HT1080 (cell line): ENCODE measurements around the gene LHFPL3. TPM values are rescaled to one million over a fixed set of nuclear protein-coding genes. Genes with fewer than 3 reads are reported as not detected.
A peak's percentile ranks its signal among the peaks of the same experiment; 100 is the strongest.
"Not testable (repeated sequence)": the region's sequence is repeated elsewhere in the genome, so short reads cannot be mapped to it uniquely, and the experiment has no call there.

ENCODE experiments used
- DNase-seq: peaks from one replicate; pipeline ENCODE4 v3.0.0-alpha.2; 2015; ENCODE audit warnings: low read depth
- total RNA-seq: library from RNA; depleted of rRNA; stranded (reverse); fragments of >200 nt; shearing (Covaris generic); gene quantifications from 2 replicates; pipeline ENCODE4 v1.2.3, GENCODE V29; 2014

LHFPL3 gene
- total RNA-seq, 1 experiment from 2014 or later: not detected

DNA sequence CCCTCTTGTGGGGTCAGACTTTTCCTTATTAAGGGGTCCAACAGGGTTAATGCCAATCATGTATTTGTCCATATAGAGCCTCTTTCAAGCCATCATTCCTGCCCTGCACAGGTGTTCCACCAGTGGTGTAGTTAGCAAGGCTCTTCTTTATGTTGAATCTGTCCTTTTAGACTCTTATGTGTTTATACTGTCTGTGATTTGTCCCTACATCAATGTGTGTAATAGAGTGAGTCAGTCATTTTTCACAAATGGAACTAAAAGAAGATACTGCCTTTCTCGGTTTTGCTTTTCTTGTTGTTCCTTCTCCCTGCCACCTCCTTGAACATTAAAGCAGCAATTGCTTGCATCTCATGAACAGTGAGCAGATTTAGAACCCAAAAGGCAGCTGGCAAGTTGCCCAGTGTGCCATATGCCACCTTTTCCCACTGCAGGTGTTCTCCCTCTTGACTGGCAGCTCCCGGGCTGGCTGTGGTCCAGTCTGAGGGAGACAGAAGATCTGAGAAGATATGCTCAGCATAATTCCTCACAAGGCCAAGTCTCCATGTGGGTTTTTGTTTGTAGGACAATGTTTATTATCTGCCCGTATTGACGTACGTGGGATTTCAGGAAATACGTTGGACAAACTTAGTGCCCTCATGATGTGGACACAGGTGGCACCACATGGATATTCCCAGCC lies 154.1 kb downstream of the LHFPL3 start:
- no peak for DNase-seq

DNA sequence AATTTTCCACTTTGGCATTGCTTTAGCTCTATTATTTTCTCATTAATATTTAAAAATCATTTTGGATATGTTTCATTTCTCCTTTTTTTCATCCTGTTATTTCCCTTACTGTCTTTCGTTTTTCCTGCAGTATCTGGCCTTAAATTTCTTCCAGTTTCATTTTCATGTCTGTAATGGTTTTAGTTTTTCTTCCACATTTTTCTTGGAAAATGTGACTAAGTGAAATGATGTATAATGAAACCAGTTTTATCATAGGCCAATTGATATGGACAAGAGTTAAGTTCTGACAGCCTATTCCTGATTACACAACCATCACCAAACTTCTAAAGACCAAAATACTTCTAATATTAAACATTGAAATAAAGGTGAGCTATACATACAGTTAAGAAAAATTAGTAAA lies 158.5 kb downstream of the LHFPL3 start:
- no peak for DNase-seq

- no peak for DNase-seq
Measured at GRCh38 chr7:104487642-104488041, 159.2 kb downstream of the LHFPL3 start.

DNA sequence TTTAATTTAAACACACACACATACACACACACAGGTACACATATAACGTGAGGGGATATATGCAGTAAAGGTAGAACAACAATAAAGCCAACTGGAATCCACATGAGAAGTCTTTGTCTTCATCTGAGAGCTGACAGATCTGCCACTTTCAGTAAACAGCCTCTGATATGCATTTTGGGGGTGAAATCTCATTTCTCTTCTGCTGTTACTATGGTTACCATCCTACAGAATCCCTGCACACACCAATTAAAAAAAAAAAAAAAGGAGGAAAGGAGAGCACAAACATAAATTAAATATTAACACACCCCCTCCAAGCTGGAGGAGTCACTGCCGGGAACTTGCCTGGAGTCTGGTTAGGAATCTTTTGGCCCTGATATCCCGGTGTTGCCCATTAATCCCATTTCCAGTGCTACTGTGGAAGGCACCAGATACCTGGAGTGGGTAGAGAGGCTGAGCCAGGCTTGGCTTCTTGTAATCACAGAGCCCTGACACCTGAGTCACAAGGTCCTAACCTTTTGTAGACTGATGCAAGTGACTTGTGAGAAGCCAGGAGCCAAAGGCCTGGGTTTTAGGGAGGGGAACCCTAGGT lies 169.1 kb downstream of the LHFPL3 start:
- DNase-seq: no peak

DNA sequence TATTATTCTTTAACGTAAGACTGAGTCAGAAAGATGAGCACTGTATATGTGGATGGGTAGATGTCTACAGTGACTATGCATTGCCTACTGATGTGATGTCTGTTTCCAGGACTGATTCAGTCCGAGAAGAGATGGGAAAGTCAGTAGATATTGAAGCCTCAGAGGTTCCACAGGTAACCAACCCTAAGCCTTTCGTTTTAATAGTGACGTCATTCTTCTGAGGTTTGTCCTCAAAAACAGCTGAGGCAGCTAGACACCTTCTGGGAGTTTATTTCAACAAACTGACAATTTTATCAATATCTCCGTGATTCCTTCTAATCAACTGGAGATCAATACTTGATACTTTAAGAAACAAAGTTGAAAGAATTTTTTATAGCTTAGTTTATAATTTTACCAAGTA lies 171.6 kb downstream of the LHFPL3 start:
- no peak for DNase-seq

DNA sequence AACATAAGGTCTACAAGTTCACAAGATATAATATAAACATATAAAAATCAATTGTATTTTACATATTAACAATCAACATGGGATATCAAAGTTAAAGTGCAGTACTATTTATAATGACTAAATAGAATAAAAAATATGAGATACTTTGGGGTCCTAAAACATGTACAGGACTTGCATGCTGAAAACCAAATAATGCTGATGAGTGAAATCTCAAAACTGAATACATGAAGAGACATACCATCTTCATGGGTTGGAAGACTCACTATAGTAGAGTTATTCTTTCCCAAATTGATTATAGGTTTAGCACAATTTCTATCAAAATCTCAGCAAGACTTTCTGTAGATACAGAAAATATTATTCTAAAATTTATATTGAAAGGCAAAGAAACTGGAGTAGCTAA lies 181.5 kb downstream of the LHFPL3 start:
- DNase-seq: no peak

- no peak for DNase-seq
Measured at GRCh38 chr7:104524853-104525252, 196.4 kb downstream of the LHFPL3 start.

DNA sequence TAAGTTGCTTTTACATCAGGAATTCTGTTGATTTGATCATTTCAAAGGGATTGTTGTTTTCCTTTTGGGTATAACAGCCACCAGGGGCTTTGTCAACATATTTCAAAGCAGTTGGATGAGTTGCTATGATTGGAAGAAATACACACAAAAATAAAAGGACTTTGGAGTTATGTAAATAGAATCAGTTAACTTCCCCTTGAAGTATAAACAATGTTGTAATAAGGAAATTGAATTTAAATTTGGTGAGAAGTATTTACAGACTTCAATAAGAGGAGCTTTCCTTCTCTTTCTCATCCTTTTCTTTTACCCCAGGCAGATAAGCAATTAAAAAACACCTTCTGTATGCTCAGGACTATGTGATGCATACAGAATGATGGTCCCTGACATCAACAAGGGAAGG lies 199.7 kb downstream of the LHFPL3 start:
- no peak for DNase-seq

DNA sequence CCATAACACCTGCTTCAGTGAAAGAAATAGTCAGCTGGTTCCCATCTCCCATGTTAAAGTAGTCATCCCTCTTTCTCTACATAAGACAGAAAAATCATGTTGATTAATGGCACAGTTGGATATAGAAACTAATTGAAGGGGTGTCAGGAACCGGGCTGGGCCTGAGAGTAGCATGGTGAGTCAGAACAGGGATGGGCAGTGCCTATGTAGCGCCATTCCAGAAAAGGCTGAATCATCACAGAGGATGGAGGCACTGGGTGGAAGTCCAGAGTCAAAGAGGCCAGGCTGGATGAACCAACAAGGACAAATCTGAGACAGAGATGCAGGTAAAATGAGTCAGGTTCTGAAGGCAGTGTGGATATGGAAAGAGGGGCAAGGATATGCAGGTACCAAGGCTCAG lies 201.2 kb downstream of the LHFPL3 start:
- DNase-seq: peak; percentile 35

DNA sequence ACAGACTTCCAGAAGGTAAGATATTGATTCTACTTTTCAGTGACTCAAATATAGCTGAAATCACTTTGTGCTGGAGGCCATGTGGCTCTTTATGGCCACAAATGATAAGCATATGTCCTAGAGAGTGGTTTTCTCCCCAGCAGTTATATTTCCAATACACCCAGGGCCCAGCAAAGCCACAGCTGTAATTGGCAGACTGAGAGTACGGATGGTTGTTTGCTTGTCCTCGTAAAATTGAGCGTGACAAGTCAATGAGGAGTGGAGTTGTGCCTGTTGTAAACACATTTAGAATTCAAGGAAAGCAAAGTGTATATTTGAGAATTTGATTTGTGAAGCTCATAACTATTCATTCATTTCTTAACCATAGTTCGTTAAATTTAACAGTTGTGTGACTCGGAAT lies 201.8 kb downstream of the LHFPL3 start:
- no peak for DNase-seq

GRCh38 chr7:104534149-104534548 lies 205.7 kb downstream of the LHFPL3 start:
- DNase-seq: no peak

- DNase-seq: no peak
Measured at GRCh38 chr7:104535841-104536240, 207.4 kb downstream of the LHFPL3 start.

DNA sequence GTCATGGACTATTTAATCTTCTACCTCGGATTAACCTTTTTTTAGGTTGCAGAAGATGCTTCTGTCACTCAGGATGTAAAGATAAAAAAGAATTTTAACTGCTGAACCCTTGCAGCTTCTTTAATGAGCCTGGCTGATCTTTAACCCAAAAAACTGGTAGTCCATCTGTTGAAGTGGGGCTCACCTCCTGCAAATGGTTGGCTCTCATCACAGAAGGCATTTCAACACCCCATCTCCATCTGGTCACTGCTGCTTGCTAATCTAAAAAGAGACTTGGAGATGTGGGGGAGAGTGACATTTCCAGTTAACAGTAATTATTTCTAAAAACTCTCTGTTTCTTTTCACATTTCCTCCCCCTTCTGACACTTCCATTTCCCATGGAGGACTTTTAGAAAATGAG lies 208.6 kb downstream of the LHFPL3 start:
- DNase-seq: no peak

DNA sequence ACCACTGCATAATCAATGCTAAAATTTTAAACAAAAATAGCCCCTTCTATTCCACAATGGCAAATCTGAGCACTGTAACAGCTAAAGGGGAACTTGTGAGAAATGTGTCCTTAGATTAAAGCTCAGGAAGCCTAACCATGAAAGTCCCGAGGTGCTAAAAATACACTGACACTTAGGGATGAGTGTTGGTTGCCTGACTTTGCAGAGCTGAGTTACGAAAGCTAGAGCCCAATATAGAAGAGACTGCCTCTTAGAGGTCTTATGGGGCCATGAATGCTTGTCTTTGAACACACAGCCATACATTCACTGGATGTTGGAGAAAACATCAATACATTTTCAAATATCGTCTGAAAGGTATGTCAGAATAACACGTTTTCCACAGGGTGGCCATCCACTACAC lies 209.7 kb downstream of the LHFPL3 start:
- DNase-seq: no peak

DNA sequence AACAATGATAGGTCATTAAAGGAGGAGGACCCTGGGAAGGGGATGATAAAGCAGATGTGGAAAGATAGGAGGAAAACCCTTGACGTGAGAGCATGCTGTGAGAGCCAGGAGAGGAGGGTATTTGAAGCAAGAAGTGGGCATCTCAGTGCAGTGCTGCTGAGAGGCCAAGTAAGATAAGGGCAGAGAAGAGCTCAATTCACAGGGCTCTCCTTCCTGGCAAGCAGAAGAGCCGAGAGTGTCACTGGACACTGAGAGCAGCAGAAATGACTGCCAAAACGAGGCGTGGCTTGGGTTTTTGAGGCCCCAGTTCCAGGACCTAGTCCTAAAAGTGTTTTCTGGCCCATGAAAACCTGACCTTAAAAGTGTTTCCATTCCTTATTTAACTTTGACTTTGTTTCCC lies 213.5 kb downstream of the LHFPL3 start:
- DNase-seq: no peak

- peak; percentile 3 for DNase-seq
Measured at GRCh38 chr7:104548861-104549260, 220.5 kb downstream of the LHFPL3 start.

DNA sequence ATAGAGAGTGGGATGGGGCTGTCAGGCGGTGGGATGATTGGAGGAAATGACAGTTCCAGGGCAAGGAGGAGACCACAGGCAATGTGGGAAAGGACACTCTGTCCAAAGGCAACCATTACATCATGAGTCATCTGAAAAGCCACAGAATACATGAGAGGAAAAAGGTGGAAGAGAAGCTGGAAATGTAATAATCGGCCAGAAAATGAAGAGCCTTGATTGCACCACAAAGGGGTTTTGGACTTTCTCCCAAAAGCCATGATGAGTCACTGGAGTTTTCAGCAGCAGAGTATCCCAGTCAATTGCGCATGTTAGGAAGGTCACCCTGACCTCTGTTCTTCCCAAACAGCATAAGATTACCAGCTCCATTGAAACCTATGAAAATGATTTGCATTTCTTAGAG lies 222.0 kb downstream of the LHFPL3 start:
- DNase-seq: peak; percentile 63

GRCh38 chr7:104551226-104551625 lies 222.8 kb downstream of the LHFPL3 start:
- no peak for DNase-seq

DNA sequence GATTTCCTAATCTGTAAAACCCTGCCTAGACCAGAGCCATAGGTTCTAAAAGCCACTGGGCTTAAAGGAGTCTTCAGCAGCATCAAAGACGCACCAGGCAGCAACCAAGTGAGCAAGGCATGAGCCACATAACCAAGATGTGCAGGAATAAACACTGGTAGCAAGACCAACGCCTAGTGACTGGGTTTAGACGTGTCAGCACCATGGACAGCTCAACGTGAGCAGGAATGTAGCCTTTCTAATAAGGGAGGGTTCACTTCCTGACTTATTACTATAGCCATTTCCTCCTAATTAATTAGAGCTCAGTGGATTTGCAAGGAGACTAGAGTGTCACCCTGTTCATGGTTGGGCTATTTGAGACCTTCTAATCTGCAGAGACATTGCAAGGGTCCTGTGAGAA lies 223.7 kb downstream of the LHFPL3 start:
- DNase-seq: peak; percentile 13

GRCh38 chr7:104553074-104553473 lies 224.7 kb downstream of the LHFPL3 start:
- no peak for DNase-seq

DNA sequence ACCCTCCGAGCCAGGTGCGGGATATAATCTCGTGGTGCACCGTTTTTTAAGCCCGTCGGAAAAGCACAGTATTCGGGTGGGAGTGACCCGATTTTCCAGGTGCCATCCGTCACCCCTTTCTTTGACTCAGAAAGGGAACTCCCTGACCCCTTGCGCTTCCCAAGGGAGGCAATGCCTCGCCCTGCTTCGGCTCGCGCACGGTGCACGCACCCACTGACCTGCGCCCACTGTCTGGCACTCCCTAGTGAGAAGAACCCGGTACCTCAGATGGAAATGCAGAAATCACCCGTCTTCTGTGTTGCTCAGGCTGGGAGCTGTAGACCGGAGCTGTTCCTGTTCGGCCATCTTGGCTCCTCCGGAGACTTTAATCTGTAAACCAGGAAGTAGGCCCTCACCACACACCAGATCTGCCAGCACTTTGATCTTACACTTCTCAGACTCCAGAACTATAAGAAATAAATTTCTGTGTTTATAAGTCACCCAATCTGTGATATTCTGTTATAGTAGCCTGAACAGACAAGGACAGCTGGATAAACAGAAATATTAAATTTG lies 235.0 kb downstream of the LHFPL3 start:
- DNase-seq: not testable (repeated sequence)

- DNase-seq: no peak
Measured at GRCh38 chr7:104569751-104570150, 241.3 kb downstream of the LHFPL3 start.

DNA sequence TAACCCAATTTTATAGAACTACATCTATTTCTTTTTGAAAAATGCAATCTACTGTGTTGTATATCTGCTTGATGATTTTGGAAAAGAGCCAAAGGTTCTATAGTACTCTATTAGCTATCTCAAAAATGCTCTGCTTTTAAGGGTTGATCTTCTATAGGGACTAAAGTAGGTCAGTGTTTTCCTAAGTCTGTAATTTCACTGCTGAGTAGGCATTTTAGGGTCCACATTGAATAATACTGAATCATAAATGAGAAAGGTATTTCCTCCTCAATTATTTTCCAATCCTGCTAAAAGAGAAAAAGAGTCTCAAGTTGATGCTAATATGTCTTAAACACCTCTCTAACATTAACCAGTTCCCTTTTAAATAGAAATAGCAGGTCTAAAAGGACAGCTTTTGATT lies 244.2 kb downstream of the LHFPL3 start:
- DNase-seq: no peak
